Heart left ventricle (tissue), 16 donors: Measurements from ENCODE around the gene ZDHHC5. TPM values are rescaled to one million over a fixed set of nuclear protein-coding genes. Genes with fewer than 3 reads are reported as not detected.

Source experiments
- ATAC-seq, 4 donors: fragments of 200-7000 bp; cut with Tn5 transposase; one replicate each; pipeline ENCODE4 v1.9.1; 2020 to 2022; ENCODE audit warnings: moderate library complexity in 4 of 4, mild to moderate bottlenecking in 3 of 4, moderate number of reproducible peaks in 1 of 4
- DNase-seq, 5 donors: peaks; one replicate each; pipeline ENCODE4 v3.0.0-alpha.2; 2020
- H3K27ac ChIP-seq, 12 donors: fragments of 200-600 bp; sonication (generic) in 4 of 12; one replicate each; pipeline versions ENCODE4 v1.5.0 to v1.8.0; 2016 to 2022; ENCODE audit warnings: mild to moderate bottlenecking in 2 of 12
- H3K27me3 ChIP-seq, 9 donors: fragments of 200-600 bp; sonication (generic) in 2 of 9; one replicate each; pipeline versions ENCODE4 v1.5.1 to v1.8.0; 2016 to 2022; ENCODE audit warnings: mild to moderate bottlenecking in 3 of 9
- H3K36me3 ChIP-seq, 9 donors: fragments of 200-600 bp; sonication (generic) in 2 of 9; one replicate each; pipeline versions ENCODE4 v1.5.0 to v1.8.0; 2018 to 2022; ENCODE audit warnings: mild to moderate bottlenecking in 2 of 9
- H3K4me1 ChIP-seq, 12 donors: fragments of 200-600 bp; sonication (generic) in 4 of 12; one replicate each; pipeline versions ENCODE4 v1.5.0 to v1.8.0; 2016 to 2022; ENCODE audit warnings: mild to moderate bottlenecking in 3 of 12
- H3K4me3 ChIP-seq, 12 donors: fragments of 200-600 bp; sonication (generic) in 4 of 12; one replicate each; pipeline versions ENCODE4 v1.5.0 to v1.8.0; 2017 to 2022; ENCODE audit warnings: mild to moderate bottlenecking in 9 of 12, moderate library complexity in 4 of 12
- H3K9me3 ChIP-seq, 12 donors: fragments of 200-600 bp; sonication (generic) in 4 of 12; one replicate each; pipeline versions ENCODE4 v1.5.0 to v1.8.0; 2016 to 2022; ENCODE audit warnings: mild to moderate bottlenecking in 1 of 12
- CTCF ChIP-seq, 12 donors: fragments of 200-600 bp; sonication (generic) in 4 of 12; IDR thresholded peaks; one replicate each; pipeline versions ENCODE4 v1.5.0 to v1.8.0; 2018 to 2022; ENCODE audit warnings: antibody characterized with exemption in 12 of 12, mild to moderate bottlenecking in 5 of 12
- POLR2A ChIP-seq, 2 donors: fragments of 450-650 bp; IDR thresholded peaks; one replicate each; pipeline ENCODE4 v1.6.1; 2017; ENCODE audit warnings: antibody characterized with exemption in 2 of 2, mild to moderate bottlenecking in 2 of 2, moderate library complexity in 2 of 2
- WGBS, 4 donors: extraction: QIAGEN DNeasy Blood & Tissue Kit in 2 of 4; methylation state at CpG; one replicate each; pipeline versions ENCODE4 v1.1.5 to v1.1.7; 2013 to 2018; 5-methylcytosine and 5-hydroxymethylcytosine counted together
- intact Hi-C, 10 donors: fragments of 100-400 bp; cut with DNase I; formaldehyde crosslinking; loops; one replicate each; pipeline versions ENCODE4 v1.11.1 to v1.14.2; 2022
- polyA plus RNA-seq, 2 donors: library from polyadenylated mRNA; stranded (reverse); fragments of 200-250 nt; gene quantifications; one replicate each; pipeline ENCODE4 v1.2.3, GENCODE V29; 2013
- total RNA-seq, 9 donors: library from RNA; depleted of rRNA in 2 of 9; stranded (reverse); fragments of >200 nt in 2 of 9; fragmentation: NEBNext Ultra II Directional in 3 of 9; extraction: Animal tissue kit (Norgen Biotek cat#: 25700) in 3 of 9; gene quantifications; one replicate each; pipeline versions ENCODE4 v1.1.0 to v1.2.4, GENCODE V29; 2016 to 2023
- donor health status: ischemic (EF 13 %, LVEDD 7.1; RV severe dilation, severe dysfunction).
- donor health status: healthy with polysubstance abuse.
- donor health status: DM: no; HTN: yes; CAD: no.
- donor health status: DM: no; HTN: no; CAD: no.
- donor health status: ischemic (EF 25% LVEDD 6.9; RV normal size, moderate dysfunction).
- donor health status: ischemic (EF 25% LVEDD 5.7; RV mildly dilated, moderate dysfunction).
- donor health status: healthy.
- donor health status: DM: yes; HTN: yes; CAD: no.
- donor health status: ischemic (EF 35%, LVEDD 5.7; RV mildly dilated, moderate dysfunction).
- donor health status: nonischemic (EF 11% LVEDD 7.7; RV severe dilation, severe dysfunction).
- donor health status: DM: yes; HTN: yes; CAD: no.
- donor health status: PGD.
- donor health status: ischemic (EF 29% LVEDD 5.4; RV normal size, mild dysfunction).
- donor health status: nonischemic (EF 23%, LVEDD 6.1; RV moderate dilation, normal function).

The ZDHHC5 gene
- total and polyA plus RNA-seq, 11 donors: 21.9 to 63.6 (median 45.7) TPM

- ATAC-seq (peak in 2 of 4 donors; percentile 12 to 23), DNase-seq (no peak)
- peak overlapping the region; percentile 76 to 99 (median 88) for H3K4me3 ChIP-seq
- H3K27me3 ChIP-seq: no peaks in the 10 kb centered on the region
- peaks cover 0 to 25% (median 16%) of the 10 kb centered on the region in 9 donors for H3K36me3 ChIP-seq
- TF ChIP-seq POLR2A (IDR thresholded peaks at IDR 0.05): no peak
- no peak for TF ChIP-seq CTCF (IDR thresholded peaks at IDR 0.05)
- H3K27ac ChIP-seq: peak overlapping the region; percentile 96 to 100 (median 98)
- H3K9me3 ChIP-seq: no peaks in the 10 kb centered on the region
- 0 to 1% (median 0%) methylated on average over 14 to 31 of the region's 31 CpGs for WGBS, 4 donors
- intact Hi-C loops: loop anchor here in 4 of 10 donors (5.0 to 10.0 kb wide), 5 partner anchors 44 to 909 kb away; partner anchors contain the start of genes SELENOH (in 3 of the 4), MED19 (in 2 of the 4), TMX2 (in 2 of the 4) and LPXN (in 1 of the 4)
- peaks cover 7 to 42% (median 20%) of the 10 kb centered on the region in 12 donors for H3K4me1 ChIP-seq
Observed at GRCh38 chr11:57668434-57668782, 494 bp downstream of the ZDHHC5 start.

- no peak for TF ChIP-seq CTCF (IDR thresholded peaks at IDR 0.05)
- no peak for TF ChIP-seq POLR2A (IDR thresholded peaks at IDR 0.05)
- Histone ChIP-seq H3K4me1 (peaks cover 2 to 42% (median 13%) of the 10 kb centered on the region in 12 donors), H3K36me3 (peaks cover 0 to 75% (median 62%) of the 10 kb centered on the region in 9 donors)
Observed at GRCh38 chr11:57674251-57674650, 6.3 kb downstream of the ZDHHC5 start.

GRCh38 chr11:57675176-57675941 is 7.4 kb downstream of the ZDHHC5 start:
- no peak for DNase-seq
- H3K4me3 ChIP-seq: no peak overlapping the region
- H3K9me3 ChIP-seq: no peaks in the 10 kb centered on the region
- ATAC-seq: no peak
- no peak overlapping the region for H3K27ac ChIP-seq
- H3K36me3 ChIP-seq: peaks cover 0 to 84% (median 65%) of the 10 kb centered on the region in 9 donors
- 80 to 90% (median 86%) methylated on average over 3 of the region's 3 CpGs for WGBS, 4 donors
- no peak for TF ChIP-seq CTCF (IDR thresholded peaks at IDR 0.05)
- TF ChIP-seq POLR2A (IDR thresholded peaks at IDR 0.05): no peak
- intact Hi-C loops: no loop called here
- H3K27me3 ChIP-seq: no peaks in the 10 kb centered on the region
- H3K4me1 ChIP-seq: peaks cover 0 to 42% (median 13%) of the 10 kb centered on the region in 12 donors

More at GRCh38 chr11:57674251-57674650, 6.3 kb downstream of the ZDHHC5 start:
- intact Hi-C loops: no loop called here
- no peak overlapping the region for H3K27ac ChIP-seq
- H3K4me3 ChIP-seq: no peak overlapping the region
- no peak for ATAC-seq
- H3K9me3 ChIP-seq: no peaks in the 10 kb centered on the region
- DNase-seq: no peak
- no peaks in the 10 kb centered on the region for H3K27me3 ChIP-seq

- peaks cover 0 to 92% (median 69%) of the 10 kb centered on the region in 9 donors for H3K36me3 ChIP-seq
- H3K27me3 ChIP-seq: no peaks in the 10 kb centered on the region
- peaks cover 0 to 42% (median 17%) of the 10 kb centered on the region in 12 donors for H3K4me1 ChIP-seq
- no peak for TF ChIP-seq CTCF (IDR thresholded peaks at IDR 0.05)
- no peak for TF ChIP-seq POLR2A (IDR thresholded peaks at IDR 0.05)
- WGBS, 4 donors: 92 to 95% (median 94%) methylated on average over 4 of the region's 4 CpGs
- no peak overlapping the region for H3K4me3 ChIP-seq
- DNase-seq (no peak), ATAC-seq (no peak)
- intact Hi-C loops: no loop called here
- no peak overlapping the region for H3K27ac ChIP-seq
- no peaks in the 10 kb centered on the region for H3K9me3 ChIP-seq
Observed at GRCh38 chr11:57679396-57679795, 11.5 kb downstream of the ZDHHC5 start.
